ENCODE measurements around the gene NTHL1. TPM values are rescaled to one million over a fixed set of nuclear protein-coding genes. Genes with fewer than 3 reads are reported as not detected.
A peak's percentile ranks its signal among the peaks of the same experiment; 100 is the strongest.

The NTHL1 gene
- total RNA-seq, 4 donors from 2014 or later = 6.1 to 38.7 (median 25.0) TPM

DNA sequence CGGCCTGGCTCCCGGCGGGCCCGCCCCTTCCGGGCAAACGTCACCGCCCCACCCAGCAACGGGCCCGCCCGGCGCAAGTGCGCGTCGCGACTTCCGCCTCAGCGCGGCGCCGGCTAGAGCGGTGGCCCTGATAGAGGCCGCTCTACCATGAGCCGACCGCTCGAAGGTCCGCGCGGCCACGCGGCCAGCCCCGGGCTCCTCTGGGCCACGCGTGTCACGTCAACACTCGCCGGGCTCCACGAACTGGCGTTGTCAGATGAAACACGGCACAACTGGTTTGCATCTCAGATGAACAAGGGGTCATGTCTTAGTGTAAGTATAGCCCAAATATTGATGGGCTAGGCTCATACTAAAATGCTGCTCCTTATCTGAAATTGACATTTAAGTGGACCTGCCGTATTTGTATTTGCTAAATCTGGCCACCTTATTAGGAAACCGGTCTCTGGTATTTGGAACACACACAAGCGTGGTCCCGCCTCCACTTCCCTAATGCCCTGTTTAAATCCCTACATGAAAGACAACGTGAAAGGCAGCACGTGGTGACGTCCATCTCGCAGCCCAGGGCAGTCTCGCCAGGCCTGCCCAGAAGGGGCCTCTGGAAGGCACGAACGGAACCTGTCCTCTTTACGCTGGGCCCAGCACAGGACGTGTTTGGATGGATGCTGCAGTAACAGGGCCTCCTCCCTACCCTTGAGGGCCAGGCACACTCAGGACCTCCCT, 37.7 kb downstream of the NTHL1 start, which contains the start of gene ZNF598:
Gene ZNF598, minus strand, starts transcription at position 31 of the 720 bp plus-strand sequence.
- peak in 1 of 2 donors; percentile 85 for TF ChIP-seq POLR2A (IDR thresholded peaks at IDR 0.05)
- TF ChIP-seq, protein P1, sequence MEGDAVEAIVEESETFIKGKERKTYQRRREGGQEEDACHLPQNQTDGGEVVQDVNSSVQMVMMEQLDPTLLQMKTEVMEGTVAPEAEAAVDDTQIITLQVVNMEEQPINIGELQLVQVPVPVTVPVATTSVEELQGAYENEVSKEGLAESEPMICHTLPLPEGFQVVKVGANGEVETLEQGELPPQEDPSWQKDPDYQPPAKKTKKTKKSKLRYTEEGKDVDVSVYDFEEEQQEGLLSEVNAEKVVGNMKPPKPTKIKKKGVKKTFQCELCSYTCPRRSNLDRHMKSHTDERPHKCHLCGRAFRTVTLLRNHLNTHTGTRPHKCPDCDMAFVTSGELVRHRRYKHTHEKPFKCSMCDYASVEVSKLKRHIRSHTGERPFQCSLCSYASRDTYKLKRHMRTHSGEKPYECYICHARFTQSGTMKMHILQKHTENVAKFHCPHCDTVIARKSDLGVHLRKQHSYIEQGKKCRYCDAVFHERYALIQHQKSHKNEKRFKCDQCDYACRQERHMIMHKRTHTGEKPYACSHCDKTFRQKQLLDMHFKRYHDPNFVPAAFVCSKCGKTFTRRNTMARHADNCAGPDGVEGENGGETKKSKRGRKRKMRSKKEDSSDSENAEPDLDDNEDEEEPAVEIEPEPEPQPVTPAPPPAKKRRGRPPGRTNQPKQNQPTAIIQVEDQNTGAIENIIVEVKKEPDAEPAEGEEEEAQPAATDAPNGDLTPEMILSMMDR (IDR thresholded peaks at IDR 0.05) = peak in 1 of 6 experiments; percentile 11
- Histone ChIP-seq H3K9me3 (no peaks in the 10 kb centered on the region), H3K4me3 (replicated peaks in 1 of 3) (peak within 1 kb of the TSS; percentile 29 to 98 (median 93)), H3K27me3 (no peaks in the 10 kb centered on the region), H3K36me3 (no peaks in the 10 kb centered on the region), H3K27ac (peak within 1 kb of the TSS; percentile 50 to 72 (median 64)), H3K4me1 (peaks cover 21 to 33% of the 10 kb centered on the region in 2 donors)
- WGBS, 2 donors = 3 to 10% methylated on average over 7 to 15 of the region's 52 CpGs
- intact Hi-C loops (cut with DNase I) = no loop called here
- peak; percentile 79 to 81 for DNase-seq

DNA sequence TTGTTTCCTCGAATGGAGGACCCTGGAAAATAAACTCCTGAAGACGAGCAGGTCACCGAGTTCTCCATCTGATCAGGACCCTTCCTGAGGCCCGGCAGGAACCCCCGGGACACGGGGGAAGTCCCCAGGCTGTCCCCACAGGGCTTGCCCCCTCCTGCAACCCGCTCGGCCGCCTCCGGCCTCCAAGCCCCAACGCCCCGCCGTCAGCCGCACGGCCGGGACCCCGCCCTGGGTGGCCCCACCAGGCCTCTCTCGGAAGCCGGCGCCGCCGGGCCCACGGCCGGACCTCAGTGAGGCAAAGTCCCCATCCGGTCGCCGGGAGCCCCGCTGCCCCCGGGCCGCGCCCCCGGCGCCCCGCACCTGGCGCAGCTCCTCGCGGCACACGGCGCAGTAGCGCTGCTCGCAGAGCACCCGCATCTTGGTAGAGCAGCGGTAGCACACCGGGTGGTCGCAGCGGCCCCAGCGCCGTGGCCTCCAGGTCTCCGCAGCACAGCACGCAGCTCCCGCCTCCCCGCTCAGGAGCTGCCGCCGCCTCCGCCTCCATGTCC, 38.4 kb downstream of the NTHL1 start:
- Histone ChIP-seq H3K36me3 (no peaks in the 10 kb centered on the region), H3K9me3 (no peaks in the 10 kb centered on the region), H3K4me3 (replicated peaks in 1 of 3) (peak overlapping the region; percentile 28 to 98 (median 93)), H3K27me3 (no peaks in the 10 kb centered on the region), H3K27ac (peak overlapping the region in 2 of 3 donors; percentile 50 to 52), H3K4me1 (peaks cover 22 to 40% of the 10 kb centered on the region in 2 donors)
- intact Hi-C loops (cut with DNase I) = no loop called here
- DNase-seq = no peak
- WGBS, 2 donors = 0% methylated on average over 1 of the region's 55 CpGs; no CpG with 5 or more reads in 1 of the 2 donors
- TF ChIP-seq, protein P1 (IDR thresholded peaks at IDR 0.05) = no peak
- no peak for TF ChIP-seq POLR2A (IDR thresholded peaks at IDR 0.05)

DNA sequence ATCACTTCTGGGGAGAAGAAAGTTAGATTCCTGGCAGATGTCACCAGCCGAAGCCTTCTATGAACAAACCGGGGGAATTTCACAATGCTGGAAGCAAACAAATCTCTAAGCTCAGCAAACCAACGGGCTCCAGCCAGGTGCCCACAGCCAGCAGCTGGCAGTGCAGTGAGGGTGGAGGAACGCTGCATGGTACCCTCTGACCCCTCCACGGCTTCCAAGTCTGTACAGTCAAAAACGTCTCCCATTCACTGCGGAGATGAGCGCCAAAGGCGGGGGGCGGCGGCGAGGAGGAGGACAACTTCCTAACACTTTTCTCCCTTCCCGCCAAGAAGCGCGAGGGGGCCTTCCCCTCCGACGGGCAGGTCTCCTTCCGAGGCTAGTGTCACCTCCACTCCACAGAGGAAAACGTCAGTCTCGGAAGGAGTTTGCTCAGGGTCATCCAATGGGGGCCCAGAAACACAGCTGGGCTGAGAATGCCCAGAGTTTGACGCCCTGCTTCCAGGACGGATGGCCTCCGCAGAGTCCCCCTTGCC, 38.9 kb downstream of the NTHL1 start:
- WGBS, 2 donors = 10 to 20% methylated on average over 12 to 13 of the region's 23 CpGs
- Histone ChIP-seq H3K27me3 (no peaks in the 10 kb centered on the region), H3K27ac (peak overlapping the region in 2 of 3 donors; percentile 50 to 52), H3K9me3 (no peaks in the 10 kb centered on the region), H3K4me3 (replicated peaks in 1 of 3) (peak overlapping the region; percentile 28 to 98 (median 93)), H3K36me3 (no peaks in the 10 kb centered on the region), H3K4me1 (peaks cover 26 to 45% of the 10 kb centered on the region in 2 donors)
- no peak for DNase-seq
- TF ChIP-seq, protein P1 (IDR thresholded peaks at IDR 0.05) = no peak
- TF ChIP-seq POLR2A (IDR thresholded peaks at IDR 0.05) = no peak
- intact Hi-C loops (cut with DNase I) = no loop called here

DNA sequence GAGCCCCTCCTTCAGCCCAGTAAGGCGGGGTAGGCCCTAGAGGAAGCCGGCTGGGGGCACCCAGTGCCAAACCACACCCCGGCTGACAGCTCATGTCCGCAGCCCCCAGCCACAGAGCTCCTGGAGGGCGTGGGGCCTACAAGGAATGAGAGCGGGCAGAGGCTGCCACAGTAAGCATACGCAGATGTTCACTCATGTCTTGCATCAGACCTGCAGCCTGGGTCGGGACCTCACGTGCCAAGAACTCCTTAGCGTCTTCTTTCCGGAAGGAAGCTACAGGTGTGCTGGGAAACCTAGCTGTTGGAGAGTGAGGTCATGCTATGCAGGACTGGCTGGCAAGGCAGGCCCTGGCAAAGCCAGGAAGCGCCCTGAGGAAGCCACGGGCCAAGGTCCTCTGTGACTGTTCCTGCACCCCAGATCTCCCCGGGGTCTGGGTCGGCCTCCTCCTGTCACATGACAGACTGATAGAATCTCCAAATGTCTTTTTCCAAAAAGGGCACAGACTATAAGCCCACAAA, 39.6 kb downstream of the NTHL1 start:
- Histone ChIP-seq H3K4me1 (peaks cover 28 to 48% of the 10 kb centered on the region in 2 donors), H3K27ac (no peak overlapping the region), H3K9me3 (no peaks in the 10 kb centered on the region), H3K36me3 (peaks cover under 1 to 2% of the 10 kb centered on the region in 2 donors), H3K27me3 (no peaks in the 10 kb centered on the region), H3K4me3 (replicated peaks in 1 of 3) (no peak overlapping the region)
- WGBS, 2 donors = 54 to 58% methylated on average over 15 of the region's 15 CpGs
- DNase-seq = no peak
- intact Hi-C loops (cut with DNase I) = no loop called here
- TF ChIP-seq POLR2A (IDR thresholded peaks at IDR 0.05) = no peak
- TF ChIP-seq, protein P1 (IDR thresholded peaks at IDR 0.05) = no peak
